ENCODE measurements around the gene UGDH. TPM values are rescaled to one million over a fixed set of nuclear protein-coding genes. Genes with fewer than 3 reads are reported as not detected.

The UGDH gene
- polyA plus RNA-seq (2013, experiment 1 of 2), result 56.0 TPM
- polyA plus RNA-seq (2013, experiment 2 of 2), result 52.3 TPM

GRCh38 chr4:39527296-39528060, at the start of gene UGDH:
Gene UGDH (minus strand): TSS chr4:39527439. CDS start chr4:39521512, 5,927 bp downstream.
- peaks cover 14% of the 10 kb centered on the region for H3K4me1 ChIP-seq (ENCODE audit: control insufficient read depth, insufficient read depth, low read depth, low read length)
- peak within 1 kb of the TSS; percentile 98 for H4K91ac ChIP-seq (ENCODE audit: low read length)
- peak within 1 kb of the TSS; percentile 94 to 98 for H3K4me3 ChIP-seq (ENCODE audit: insufficient read depth in 1 of 2, low read depth in 1 of 2, low read length in 2 of 2)
- H3K9me3 ChIP-seq (ENCODE audit: control insufficient read depth, low read length), result peaks cover 5% of the 10 kb centered on the region
- H2AK5ac ChIP-seq (ENCODE audit: low read length, severe bottlenecking), result peak within 1 kb of the TSS; percentile 42
- no peaks in the 10 kb centered on the region for H3K27me3 ChIP-seq (ENCODE audit: control insufficient read depth in 1 of 2, insufficient read depth in 1 of 2, low read length in 2 of 2)
- H3K9ac ChIP-seq (ENCODE audit: low read length), result peak within 1 kb of the TSS; percentile 98
- H2AFZ ChIP-seq (ENCODE audit: low read depth, low read length), result peak within 1 kb of the TSS; percentile 76
- peak within 1 kb of the TSS; percentile 93 for H3K27ac ChIP-seq (ENCODE audit: low read length, poor library complexity, severe bottlenecking)
- H3K23ac ChIP-seq (ENCODE audit: low read length in 2 of 2), result peak within 1 kb of the TSS in 1 of 2 experiments; percentile 92
- peak within 1 kb of the TSS; percentile 88 for H2BK5ac ChIP-seq (ENCODE audit: low read depth, low read length, poor library complexity, severe bottlenecking)
- peak within 1 kb of the TSS; percentile 93 to 100 for H3K18ac ChIP-seq (ENCODE audit: low read depth in 1 of 2, low read length in 2 of 2)
- H3K79me1 ChIP-seq (replicated peaks; ENCODE audit: low read length, poor library complexity, severe bottlenecking), result peaks cover 13% of the 10 kb centered on the region
- peak within 1 kb of the TSS; percentile 82 for H2BK120ac ChIP-seq (ENCODE audit: low read depth, low read length)
- H3K14ac ChIP-seq (ENCODE audit: low read length in 2 of 2), result peak within 1 kb of the TSS; percentile 36 to 96
- peak; percentile 99 for DNase-seq
- peak within 1 kb of the TSS; percentile 98 for H4K8ac ChIP-seq (ENCODE audit: low read length)
- H2BK15ac ChIP-seq (ENCODE audit: low read depth, poor library complexity, severe bottlenecking), result peak within 1 kb of the TSS; percentile 73
- peak within 1 kb of the TSS; percentile 92 to 99 for H3K4ac ChIP-seq (ENCODE audit: low read depth in 1 of 2, low read length in 2 of 2)
- H3K4me2 ChIP-seq (ENCODE audit: low read length, poor library complexity, severe bottlenecking), result peak within 1 kb of the TSS; percentile 66
- WGBS, result 1% methylated on average over 68 of the region's 73 CpGs
- peaks cover 10 to 13% of the 10 kb centered on the region in 2 experiments for H3K36me3 ChIP-seq (ENCODE audit: control insufficient read depth in 1 of 2, insufficient read depth in 2 of 2, low read depth in 1 of 2, low read length in 2 of 2)
- H2BK12ac ChIP-seq (ENCODE audit: low read length in 2 of 2), result peak within 1 kb of the TSS; percentile 51 to 91

GRCh38 chr4:39574946-39575345, 47.7 kb upstream of the UGDH start:
- no peak overlapping the region for H4K8ac ChIP-seq (ENCODE audit: low read length)
- no peak overlapping the region for H4K91ac ChIP-seq (ENCODE audit: low read length)
- no peak overlapping the region for H3K18ac ChIP-seq (ENCODE audit: low read depth in 1 of 2, low read length in 2 of 2)
- no peak overlapping the region for H2AFZ ChIP-seq (ENCODE audit: low read depth, low read length)
- no peak overlapping the region for H3K23ac ChIP-seq (ENCODE audit: low read length in 2 of 2)
- no peak overlapping the region for H2BK15ac ChIP-seq (ENCODE audit: low read depth, poor library complexity, severe bottlenecking)
- no peak for DNase-seq
- 96% methylated on average over 4 of the region's 5 CpGs for WGBS
- no peak overlapping the region for H2AK5ac ChIP-seq (ENCODE audit: low read length, severe bottlenecking)
- H2BK5ac ChIP-seq (ENCODE audit: low read depth, low read length, poor library complexity, severe bottlenecking), result no peak overlapping the region
- H3K79me1 ChIP-seq (replicated peaks; ENCODE audit: low read length, poor library complexity, severe bottlenecking), result peaks cover 2% of the 10 kb centered on the region
- H3K9ac ChIP-seq (ENCODE audit: low read length), result no peak overlapping the region
- H3K27me3 ChIP-seq (ENCODE audit: control insufficient read depth in 1 of 2, insufficient read depth in 1 of 2, low read length in 2 of 2), result no peaks in the 10 kb centered on the region
- H3K14ac ChIP-seq (ENCODE audit: low read length in 2 of 2), result no peak overlapping the region
- no peaks in the 10 kb centered on the region for H3K4me1 ChIP-seq (ENCODE audit: control insufficient read depth, insufficient read depth, low read depth, low read length)
- no peak overlapping the region for H3K4me2 ChIP-seq (ENCODE audit: low read length, poor library complexity, severe bottlenecking)
- H2BK12ac ChIP-seq (ENCODE audit: low read length in 2 of 2), result no peak overlapping the region
- H3K36me3 ChIP-seq (ENCODE audit: control insufficient read depth in 1 of 2, insufficient read depth in 2 of 2, low read depth in 1 of 2, low read length in 2 of 2), result peaks cover 5 to 35% of the 10 kb centered on the region in 2 experiments
- H3K9me3 ChIP-seq (ENCODE audit: control insufficient read depth, low read length), result no peaks in the 10 kb centered on the region
- H3K4me3 ChIP-seq (ENCODE audit: insufficient read depth in 1 of 2, low read depth in 1 of 2, low read length in 2 of 2), result no peak overlapping the region
- H3K4ac ChIP-seq (ENCODE audit: low read depth in 1 of 2, low read length in 2 of 2), result no peak overlapping the region
- no peak overlapping the region for H2BK120ac ChIP-seq (ENCODE audit: low read depth, low read length)
- no peak overlapping the region for H3K27ac ChIP-seq (ENCODE audit: low read length, poor library complexity, severe bottlenecking)

- DNase-seq, result no peak
- H2BK12ac ChIP-seq (ENCODE audit: low read length in 2 of 2), result no peak overlapping the region
- no peak overlapping the region for H3K4ac ChIP-seq (ENCODE audit: low read depth in 1 of 2, low read length in 2 of 2)
- no peaks in the 10 kb centered on the region for H3K27me3 ChIP-seq (ENCODE audit: control insufficient read depth in 1 of 2, insufficient read depth in 1 of 2, low read length in 2 of 2)
- no peaks in the 10 kb centered on the region for H3K79me1 ChIP-seq (replicated peaks; ENCODE audit: low read length, poor library complexity, severe bottlenecking)
- no peak overlapping the region for H3K18ac ChIP-seq (ENCODE audit: low read depth in 1 of 2, low read length in 2 of 2)
- H2BK5ac ChIP-seq (ENCODE audit: low read depth, low read length, poor library complexity, severe bottlenecking), result no peak overlapping the region
- no peak overlapping the region for H2AK5ac ChIP-seq (ENCODE audit: low read length, severe bottlenecking)
- no peak overlapping the region for H2BK120ac ChIP-seq (ENCODE audit: low read depth, low read length)
- no peak overlapping the region for H3K9ac ChIP-seq (ENCODE audit: low read length)
- no peak overlapping the region for H3K4me2 ChIP-seq (ENCODE audit: low read length, poor library complexity, severe bottlenecking)
- H3K4me3 ChIP-seq (ENCODE audit: insufficient read depth in 1 of 2, low read depth in 1 of 2, low read length in 2 of 2), result no peak overlapping the region
- no peak overlapping the region for H2BK15ac ChIP-seq (ENCODE audit: low read depth, poor library complexity, severe bottlenecking)
- no peaks in the 10 kb centered on the region for H3K4me1 ChIP-seq (ENCODE audit: control insufficient read depth, insufficient read depth, low read depth, low read length)
- no peak overlapping the region for H3K27ac ChIP-seq (ENCODE audit: low read length, poor library complexity, severe bottlenecking)
- WGBS, result 95% methylated on average over 3 of the region's 6 CpGs
- no peak overlapping the region for H2AFZ ChIP-seq (ENCODE audit: low read depth, low read length)
- H3K9me3 ChIP-seq (ENCODE audit: control insufficient read depth, low read length), result no peaks in the 10 kb centered on the region
- peaks cover 5 to 37% of the 10 kb centered on the region in 2 experiments for H3K36me3 ChIP-seq (ENCODE audit: control insufficient read depth in 1 of 2, insufficient read depth in 2 of 2, low read depth in 1 of 2, low read length in 2 of 2)
- no peak overlapping the region for H4K91ac ChIP-seq (ENCODE audit: low read length)
- no peak overlapping the region for H4K8ac ChIP-seq (ENCODE audit: low read length)
- H3K23ac ChIP-seq (ENCODE audit: low read length in 2 of 2), result no peak overlapping the region
- no peak overlapping the region for H3K14ac ChIP-seq (ENCODE audit: low read length in 2 of 2)
Measured at GRCh38 chr4:39571504-39571903, 44.3 kb upstream of the UGDH start.

GRCh38 chr4:39571054-39571453, 43.8 kb upstream of the UGDH start:
- peak; percentile 71 for DNase-seq
- H2AFZ ChIP-seq (ENCODE audit: low read depth, low read length), result no peak overlapping the region
- no peak overlapping the region for H4K8ac ChIP-seq (ENCODE audit: low read length)
- H2BK5ac ChIP-seq (ENCODE audit: low read depth, low read length, poor library complexity, severe bottlenecking), result no peak overlapping the region
- H3K18ac ChIP-seq (ENCODE audit: low read depth in 1 of 2, low read length in 2 of 2), result no peak overlapping the region
- no peaks in the 10 kb centered on the region for H3K79me1 ChIP-seq (replicated peaks; ENCODE audit: low read length, poor library complexity, severe bottlenecking)
- H4K91ac ChIP-seq (ENCODE audit: low read length), result no peak overlapping the region
- H2BK12ac ChIP-seq (ENCODE audit: low read length in 2 of 2), result no peak overlapping the region
- H3K14ac ChIP-seq (ENCODE audit: low read length in 2 of 2), result no peak overlapping the region
- no peak overlapping the region for H3K23ac ChIP-seq (ENCODE audit: low read length in 2 of 2)
- no peak overlapping the region for H2BK120ac ChIP-seq (ENCODE audit: low read depth, low read length)
- no peaks in the 10 kb centered on the region for H3K9me3 ChIP-seq (ENCODE audit: control insufficient read depth, low read length)
- H3K27ac ChIP-seq (ENCODE audit: low read length, poor library complexity, severe bottlenecking), result no peak overlapping the region
- no peak overlapping the region for H2BK15ac ChIP-seq (ENCODE audit: low read depth, poor library complexity, severe bottlenecking)
- no peak overlapping the region for H3K4me2 ChIP-seq (ENCODE audit: low read length, poor library complexity, severe bottlenecking)
- H3K4me1 ChIP-seq (ENCODE audit: control insufficient read depth, insufficient read depth, low read depth, low read length), result no peaks in the 10 kb centered on the region
- 56% methylated on average over 4 of the region's 4 CpGs for WGBS
- no peak overlapping the region for H3K4ac ChIP-seq (ENCODE audit: low read depth in 1 of 2, low read length in 2 of 2)
- no peaks in the 10 kb centered on the region for H3K27me3 ChIP-seq (ENCODE audit: control insufficient read depth in 1 of 2, insufficient read depth in 1 of 2, low read length in 2 of 2)
- H3K9ac ChIP-seq (ENCODE audit: low read length), result no peak overlapping the region
- H2AK5ac ChIP-seq (ENCODE audit: low read length, severe bottlenecking), result no peak overlapping the region
- peaks cover 5 to 37% of the 10 kb centered on the region in 2 experiments for H3K36me3 ChIP-seq (ENCODE audit: control insufficient read depth in 1 of 2, insufficient read depth in 2 of 2, low read depth in 1 of 2, low read length in 2 of 2)
- H3K4me3 ChIP-seq (ENCODE audit: insufficient read depth in 1 of 2, low read depth in 1 of 2, low read length in 2 of 2), result no peak overlapping the region

Measured in mesenchymal stem cell (in vitro differentiated cells and primary cell).